ENCODE measurements around the gene CLTRN.
"Not testable (repeated sequence)": the region's sequence is repeated elsewhere in the genome, so short reads cannot be mapped to it uniquely, and the experiment has no call there.

CLTRN gene

GRCh38 chrX:15647510-15647909 is 17.1 kb downstream of the CLTRN start:
- not testable (repeated sequence) for DNase-seq

GRCh38 chrX:15646543-15646942 is 18.1 kb downstream of the CLTRN start:
- no peak for DNase-seq

- DNase-seq: no peak
Measured at GRCh38 chrX:15646031-15646430, 18.6 kb downstream of the CLTRN start.

- DNase-seq: no peak
Measured at GRCh38 chrX:15645266-15645665, 19.3 kb downstream of the CLTRN start.

- no peak for DNase-seq
Measured at GRCh38 chrX:15644560-15644872, 20.1 kb downstream of the CLTRN start.

GRCh38 chrX:15643786-15644559 is 20.6 kb downstream of the CLTRN start:
- no peak for DNase-seq

- no peak for DNase-seq
Measured at GRCh38 chrX:15631637-15632036, 33.0 kb downstream of the CLTRN start.

GRCh38 chrX:15623054-15623453 is 41.6 kb downstream of the CLTRN start:
- no peak for DNase-seq

GRCh38 chrX:15619053-15619755 is 45.4 kb downstream of the CLTRN start:
- no peak for DNase-seq

- DNase-seq: no peak
Measured at GRCh38 chrX:15617111-15617510, 47.5 kb downstream of the CLTRN start.

GRCh38 chrX:15616531-15616930 is 48.1 kb downstream of the CLTRN start:
- DNase-seq: no peak

- DNase-seq: no peak
Measured at GRCh38 chrX:15607067-15607466, 57.5 kb downstream of the CLTRN start.

- DNase-seq: no peak
Measured at GRCh38 chrX:15606136-15606535, 58.5 kb downstream of the CLTRN start.

GRCh38 chrX:15605226-15605625 is 59.4 kb downstream of the CLTRN start:
- no peak for DNase-seq

- no peak for DNase-seq
Measured at GRCh38 chrX:15602761-15603160, 61.8 kb downstream of the CLTRN start.

- no peak for DNase-seq
Measured at GRCh38 chrX:15601932-15602331, 62.7 kb downstream of the CLTRN start.

GRCh38 chrX:15600745-15601144 is 63.9 kb downstream of the CLTRN start, which contains the start of gene ACE2:
ACE2 (minus strand) TSS chrX:15600960; CDS start chrX:15600911, 49 bp downstream.
- no peak for DNase-seq

- DNase-seq: no peak
Measured at GRCh38 chrX:15600049-15600448, 64.6 kb downstream of the CLTRN start.

GRCh38 chrX:15599461-15599860 is 65.1 kb downstream of the CLTRN start:
- DNase-seq: no peak

- no peak for DNase-seq
Measured at GRCh38 chrX:15598026-15598425, 66.6 kb downstream of the CLTRN start.

- DNase-seq: no peak
Measured at GRCh38 chrX:15594371-15594770, 70.2 kb downstream of the CLTRN start.

- DNase-seq: no peak
Measured at GRCh38 chrX:15579778-15580747, 84.5 kb downstream of the CLTRN start.
